ENCODE measurements around the gene MYO15A.
"Not testable (repeated sequence)": the region's sequence is repeated elsewhere in the genome, so short reads cannot be mapped to it uniquely, and the experiment has no call there.

Gene MYO15A

DNA sequence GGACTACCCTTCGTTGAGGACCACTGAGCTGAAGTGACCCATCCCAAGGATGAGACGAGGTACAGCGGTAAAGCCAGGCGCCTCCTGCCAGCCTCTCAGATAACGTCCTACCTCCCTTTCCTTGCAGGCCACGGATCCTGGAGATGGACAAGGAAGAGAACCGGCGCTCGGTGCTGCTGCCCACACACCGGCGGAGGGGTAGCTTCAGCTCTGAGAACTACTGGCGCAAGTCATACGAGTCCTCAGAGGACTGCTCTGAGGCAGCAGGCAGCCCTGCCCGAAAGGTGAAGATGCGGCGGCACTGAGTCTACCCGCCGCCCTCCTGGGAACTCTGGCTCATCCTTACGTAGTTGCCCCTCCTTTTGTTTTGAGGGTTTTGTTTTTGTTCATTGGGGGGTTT, 99.5 kb downstream of the MYO15A start:
- no peak for DNase-seq (ENCODE audit: low spot score)
- FAIRE-seq = no peak

GRCh38 chr17:18213666-18214270, 105.2 kb downstream of the MYO15A start:
- FAIRE-seq (no peak), DNase-seq (ENCODE audit: low spot score) (no peak)

DNA sequence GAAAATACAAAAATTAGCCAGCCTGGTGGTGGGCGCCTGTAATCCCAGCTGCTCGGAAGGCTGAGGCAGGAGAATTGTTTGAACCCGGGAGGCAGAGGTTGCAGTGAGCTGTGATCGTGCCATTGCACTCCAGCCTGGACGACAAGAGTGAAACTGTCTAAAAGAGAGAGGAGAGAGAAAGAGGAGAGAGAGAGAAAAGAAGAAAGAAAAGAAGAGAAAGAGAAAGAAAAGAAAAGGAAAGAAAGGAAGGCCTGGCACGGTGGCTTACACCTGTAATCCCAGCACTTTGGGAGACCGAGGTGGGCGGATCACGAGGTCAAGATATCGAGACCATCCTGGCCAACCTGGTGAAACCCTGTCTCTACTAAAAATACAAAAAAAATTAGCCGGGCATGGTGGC, 108.3 kb downstream of the MYO15A start:
- DNase-seq (ENCODE audit: low spot score); FAIRE-seq: not testable (repeated sequence)

GRCh38 chr17:18217412-18218015, 109.0 kb downstream of the MYO15A start:
- DNase-seq (ENCODE audit: low spot score) = peak; percentile 83
- no peak for FAIRE-seq

DNA sequence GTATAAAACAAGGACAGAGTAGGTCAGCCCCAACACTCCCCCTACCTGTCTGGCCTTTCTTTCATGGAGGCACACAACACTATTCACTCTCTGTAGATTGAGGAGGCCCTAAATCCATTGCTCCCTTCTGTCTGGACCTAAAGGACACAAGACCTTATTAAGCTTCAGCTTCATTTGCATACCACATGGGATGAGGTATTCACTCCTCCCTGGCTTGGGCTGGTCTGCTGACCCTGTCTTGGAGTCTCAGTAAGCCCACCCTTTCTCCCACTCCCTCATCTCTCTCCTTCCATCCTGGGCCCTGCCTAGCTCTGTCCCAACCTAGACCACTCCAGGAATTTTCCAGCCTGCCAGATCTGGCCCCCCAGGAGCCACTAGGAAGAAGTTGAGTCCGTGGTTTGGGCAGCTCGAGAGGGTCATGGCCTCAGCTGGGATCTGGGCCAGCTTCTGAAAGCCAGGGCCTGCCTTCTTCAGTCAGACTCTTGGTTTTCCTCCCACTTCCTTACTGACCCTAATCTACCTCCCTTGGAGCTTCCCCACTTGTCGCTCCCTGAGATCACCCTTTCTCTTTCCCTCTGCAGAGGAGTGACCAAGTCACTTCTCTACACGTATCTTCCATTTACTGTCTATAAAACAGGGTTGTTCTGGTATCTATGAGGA, 110.3 kb downstream of the MYO15A start:
- no peak for FAIRE-seq

DNA sequence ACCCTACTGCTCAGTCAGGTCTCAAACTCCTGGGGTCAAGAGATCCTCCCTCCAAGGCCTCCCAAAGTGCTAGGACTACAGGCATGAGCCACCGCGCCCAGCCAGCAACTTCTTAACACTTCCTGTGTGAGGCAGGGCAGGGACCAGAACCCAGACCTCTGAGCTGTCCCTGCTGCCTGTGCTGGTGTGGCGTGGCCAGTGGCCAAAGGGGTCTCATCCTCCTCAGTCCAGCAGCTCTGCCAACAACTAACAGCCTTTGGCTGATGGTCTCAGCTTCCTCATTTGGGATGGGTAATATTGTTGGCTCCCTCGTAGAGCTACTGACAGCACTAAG, 115.5 kb downstream of the MYO15A start:
- no peak for FAIRE-seq
- no peak for DNase-seq (ENCODE audit: low spot score)

More for the DNA sequence above, 110.3 kb downstream of the MYO15A start:
- DNase-seq (ENCODE audit: low spot score) = no peak

DNA sequence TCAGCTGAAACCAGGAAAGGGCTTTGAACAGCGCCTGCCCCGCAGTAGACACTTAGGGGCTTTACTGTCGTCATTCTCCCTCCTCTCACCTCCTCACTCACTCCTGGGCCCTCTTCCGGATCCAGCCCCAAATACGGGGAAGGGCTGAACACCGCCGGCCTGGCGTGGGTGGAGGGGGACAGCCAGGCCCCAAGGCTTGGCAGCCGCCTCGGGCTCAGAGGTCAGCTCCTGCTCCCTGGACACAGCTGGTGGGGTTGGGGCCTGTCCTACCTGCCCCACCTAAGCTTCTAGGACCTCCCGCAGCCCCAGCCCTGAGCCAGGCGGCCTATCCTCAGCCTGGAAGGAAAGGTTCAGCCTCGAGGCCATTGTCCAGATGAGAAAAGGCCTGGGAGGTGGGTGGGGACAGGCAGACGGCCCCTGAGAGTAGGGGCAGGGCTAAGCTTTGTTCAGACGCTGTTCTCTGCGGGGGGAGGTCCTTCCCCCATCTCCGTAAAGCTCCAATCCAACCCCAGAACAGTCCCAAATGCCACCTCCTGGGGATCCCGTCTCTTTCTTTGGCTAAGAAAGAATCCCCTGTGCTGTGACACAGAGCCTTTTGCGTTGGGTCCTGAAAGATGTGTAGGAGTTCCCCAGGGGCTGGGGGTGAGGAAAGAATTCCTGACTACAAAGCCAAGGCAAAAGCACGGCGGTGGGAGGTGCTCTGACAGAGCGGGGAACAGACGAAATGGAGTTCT, 116.0 kb downstream of the MYO15A start:
- DNase-seq (ENCODE audit: low spot score) = no peak
- FAIRE-seq = no peak

GRCh38 chr17:18225121-18225641, 116.6 kb downstream of the MYO15A start, which contains the start of gene LLGL1:
TSS of gene LLGL1 (plus strand) at chr17:18225635. CDS start at chr17:18225683, 48 bp downstream.
- peak; percentile 99 for DNase-seq (ENCODE audit: low spot score)
- FAIRE-seq = peak; percentile 62

GRCh38 chr17:18225642-18226283, 117.2 kb downstream of the MYO15A start:
- FAIRE-seq = no peak
- peak; percentile 26 for DNase-seq (ENCODE audit: low spot score)

- no peak for DNase-seq (ENCODE audit: low spot score)
- FAIRE-seq = no peak
Measured at GRCh38 chr17:18226284-18226945, 117.9 kb downstream of the MYO15A start.

GRCh38 chr17:18227635-18228034, 119.1 kb downstream of the MYO15A start:
- FAIRE-seq = no peak

DNA sequence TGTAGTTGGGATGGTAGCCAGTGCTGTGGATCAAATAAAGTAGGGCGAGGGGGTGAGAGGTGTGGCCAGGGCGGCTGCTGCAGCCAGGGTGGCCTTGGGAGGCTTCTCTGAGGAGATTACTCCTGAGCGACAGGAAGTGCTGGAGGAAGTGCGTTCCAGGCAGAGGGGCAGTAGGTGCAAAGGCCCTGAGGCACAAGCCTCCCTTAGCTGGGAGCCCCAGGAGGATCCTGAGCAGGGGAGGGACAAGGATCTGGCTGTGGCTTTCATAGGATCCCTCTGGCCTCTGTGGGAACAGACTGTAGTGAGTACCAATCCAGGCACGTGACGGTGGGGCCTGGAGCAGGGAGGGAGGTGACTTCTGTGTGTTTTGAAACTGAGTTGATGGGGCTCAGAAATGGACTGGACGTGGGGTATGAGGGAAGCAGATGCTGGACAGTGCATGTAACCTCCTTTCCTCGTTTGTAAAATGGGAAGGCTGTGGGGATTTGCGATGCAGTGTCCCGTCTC, 119.7 kb downstream of the MYO15A start:
- DNase-seq (ENCODE audit: low spot score) (no peak), FAIRE-seq (no peak)

More at GRCh38 chr17:18227635-18228034, 119.1 kb downstream of the MYO15A start:
- no peak for DNase-seq (ENCODE audit: low spot score)

DNA sequence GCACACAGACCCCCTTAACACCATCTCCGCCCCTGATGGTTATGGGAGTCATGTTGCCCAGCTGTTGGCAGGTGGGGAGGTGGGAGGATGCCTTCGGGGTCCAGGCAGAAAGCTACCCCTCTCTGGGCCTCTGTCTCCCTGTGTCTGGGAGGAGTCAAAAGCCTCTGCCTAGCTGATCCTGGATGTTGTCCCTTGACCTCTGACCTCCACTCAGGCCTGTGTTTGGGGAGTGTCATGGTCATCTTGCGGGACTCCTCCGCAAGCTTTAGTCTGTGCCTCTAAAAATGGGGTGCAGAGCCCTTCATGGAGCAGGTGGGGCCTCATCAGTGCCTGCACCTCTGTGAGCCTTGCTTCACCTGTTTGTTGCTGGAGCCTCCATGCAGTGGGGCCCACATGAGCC, 120.7 kb downstream of the MYO15A start:
- no peak for DNase-seq (ENCODE audit: low spot score)
- FAIRE-seq = no peak

All from urothelium cell line (cell line).